GM23338 (cell line): ENCODE results near the gene FBXL2. TPM values are rescaled to one million over a fixed set of nuclear protein-coding genes. Genes with fewer than 3 reads are reported as not detected.

Experiments
- ATAC-seq: fragments of 200-7000 bp; cut with Tn5 transposase; 3 replicates; pipeline ENCODE4 v1.9.1; 2020
- DNase-seq: peaks from one replicate; pipeline ENCODE4 v3.0.0-alpha.2; 2015; ENCODE audit warnings: low spot score
- H2AFZ ChIP-seq: fragments of 200-600 bp; sonication (generic); 2 replicates; pipeline ENCODE4 v1.8.0; 2016; ENCODE audit warnings: antibody characterized with exemption, mild to moderate bottlenecking, moderate library complexity
- H3F3A ChIP-seq: fragments of 200-600 bp; sonication (generic); replicated peaks from 2 replicates; pipeline ENCODE4 v1.8.0; 2017; ENCODE audit warnings: antibody characterized with exemption, mixed run types, low read depth
- H3K27ac ChIP-seq: fragments of 200-600 bp; sonication (generic); 2 replicates; pipeline ENCODE4 v1.6.1; 2016; ENCODE audit warnings: low read depth
- H3K27me3 ChIP-seq: fragments of 200-600 bp; sonication (generic); 2 replicates; pipeline ENCODE4 v1.8.0; 2016; ENCODE audit warnings: mild to moderate bottlenecking, mixed run types, moderate library complexity; ENCODE audit not compliant: insufficient read depth
- H3K36me3 ChIP-seq: fragments of 200-600 bp; sonication (generic); 2 replicates; pipeline ENCODE4 v1.8.0; 2016; ENCODE audit warnings: mild to moderate bottlenecking; ENCODE audit not compliant: insufficient read depth
- H3K4me1 ChIP-seq: fragments of 200-600 bp; sonication (generic); 2 replicates; pipeline ENCODE4 v1.8.0; 2016; ENCODE audit warnings: mild to moderate bottlenecking, moderate library complexity; ENCODE audit not compliant: insufficient read depth
- H3K4me2 ChIP-seq: fragments of 200-600 bp; sonication (generic); 2 replicates; pipeline ENCODE4 v1.7.1; 2017; ENCODE audit warnings: mixed run types
- H3K4me3 ChIP-seq: fragments of 200-600 bp; sonication (generic); 2 replicates; pipeline ENCODE4 v1.6.1; 2016; ENCODE audit warnings: mixed run types
- H3K79me2 ChIP-seq: fragments of 200-600 bp; sonication (generic); replicated peaks from 2 replicates; pipeline ENCODE4 v1.8.0; 2017; ENCODE audit warnings: mild to moderate bottlenecking; ENCODE audit not compliant: insufficient read depth
- H3K9me2 ChIP-seq: fragments of 200-600 bp; sonication (generic); 2 replicates; pipeline ENCODE4 v1.8.0; 2017; ENCODE audit not compliant: insufficient read depth
- H4K20me1 ChIP-seq: fragments of 200-600 bp; sonication (generic); replicated peaks from 2 replicates; pipeline ENCODE4 v1.8.0; 2017; ENCODE audit warnings: mild to moderate bottlenecking; ENCODE audit not compliant: insufficient read depth
- H3K27ac Mint-ChIP-seq: 2 replicates; pipeline ENCODE4 v1.8.0; 2020; ENCODE audit warnings: inconsistent platforms, mild to moderate bottlenecking, moderate library complexity, mixed read lengths
- H3K27me3 Mint-ChIP-seq: 3 replicates; pipeline ENCODE4 v1.8.0; 2022; ENCODE audit warnings: low read depth, mild to moderate bottlenecking, moderate library complexity, mixed read lengths, inconsistent platforms; ENCODE audit not compliant: insufficient read depth, poor library complexity
- H3K36me3 Mint-ChIP-seq: 3 replicates; pipeline ENCODE4 v1.8.0; 2021; ENCODE audit warnings: low read depth, mild to moderate bottlenecking, inconsistent platforms, moderate library complexity, mixed read lengths
- H3K4me1 Mint-ChIP-seq: 3 replicates; pipeline ENCODE4 v1.8.0; 2020; ENCODE audit warnings: mild to moderate bottlenecking, inconsistent platforms, mixed read lengths
- H3K4me3 Mint-ChIP-seq: 3 replicates; pipeline ENCODE4 v1.8.0; 2021; ENCODE audit warnings: moderate library complexity, mild to moderate bottlenecking, inconsistent platforms, mixed read lengths
- H3K9me3 Mint-ChIP-seq: 3 replicates; pipeline ENCODE4 v1.8.0; 2020; ENCODE audit warnings: moderate library complexity, mild to moderate bottlenecking, inconsistent platforms, mixed read lengths
- CREB1 ChIP-seq: fragments of 250-450 bp; sonication (Bioruptor Pico); IDR thresholded peaks from 2 replicates; pipeline ENCODE4 v1.5.0; 2020; ENCODE audit warnings: low read depth, mild to moderate bottlenecking, moderate library complexity
- EZH2 ChIP-seq: fragments of 200-600 bp; sonication (generic); IDR thresholded peaks from one replicate; pipeline ENCODE4 v1.8.0; 2017; ENCODE audit warnings: antibody characterized with exemption, mild to moderate bottlenecking, low read depth; ENCODE audit not compliant: unreplicated experiment
- EZH2phosphoT487 ChIP-seq: fragments of 200-600 bp; sonication (generic); IDR thresholded peaks from one replicate; pipeline ENCODE4 v1.8.1; 2018; ENCODE audit warnings: antibody characterized with exemption; ENCODE audit not compliant: unreplicated experiment
- JUNB ChIP-seq: IDR thresholded peaks from one replicate; pipeline ENCODE4 v1.6.1; 2016; ENCODE audit warnings: antibody characterized with exemption; ENCODE audit not compliant: unreplicated experiment
- POLR2AphosphoS5 ChIP-seq: IDR thresholded peaks from 2 replicates; pipeline ENCODE4 v1.6.1; 2016; ENCODE audit warnings: antibody characterized with exemption, low read depth
- STAT1 ChIP-seq: IDR thresholded peaks from one replicate; pipeline ENCODE4 v1.6.1; 2016; ENCODE audit warnings: antibody characterized with exemption; ENCODE audit not compliant: unreplicated experiment
- ZNF331 ChIP-seq: fragments of 250-450 bp; sonication (Bioruptor Pico); IDR thresholded peaks from 2 replicates; pipeline ENCODE4 v1.5.0; 2020; ENCODE audit warnings: low read depth, mild to moderate bottlenecking, moderate library complexity
- ZNF462 ChIP-seq: fragments of 250-450 bp; sonication (Bioruptor Pico); IDR thresholded peaks from 2 replicates; pipeline ENCODE4 v1.5.0; 2020; ENCODE audit warnings: mild to moderate bottlenecking, moderate library complexity
- polyA plus RNA-seq: library from polyadenylated mRNA; unstranded; fragments of >200 nt; fragmentation: Nextera tagmentation; extraction: Ambion mirVana; gene quantifications from 2 replicates; pipeline ENCODE4 v1.2.1, GENCODE V29; 2016
- total RNA-seq: library from RNA; depleted of rRNA; stranded (reverse); fragments of >200 nt; shearing (Covaris generic); gene quantifications from 2 replicates; pipeline ENCODE4 v1.2.3, GENCODE V29; 2014
- TF ChIP-seq, protein P1 (sequence below), 2 experiments: fragments of 200-600 bp in 1 of 2; sonication (generic) in 1 of 2; conservative IDR thresholded peaks; 2 replicates each; pipeline versions ENCODE4 v1.5.1 to v1.6.1; 2016 to 2017; ENCODE audit warnings: antibody characterized with exemption in 2 of 2, low read depth in 2 of 2, mild to moderate bottlenecking in 2 of 2, moderate library complexity in 1 of 2
- TF ChIP-seq, protein P2 (sequence below): IDR thresholded peaks from 2 replicates; pipeline ENCODE4 v1.6.1; 2016; ENCODE audit warnings: antibody characterized with exemption

FBXL2 gene
- total and polyA plus RNA-seq, 2 experiments from 2014 or later, result 2.8 to 5.7 TPM

DNA sequence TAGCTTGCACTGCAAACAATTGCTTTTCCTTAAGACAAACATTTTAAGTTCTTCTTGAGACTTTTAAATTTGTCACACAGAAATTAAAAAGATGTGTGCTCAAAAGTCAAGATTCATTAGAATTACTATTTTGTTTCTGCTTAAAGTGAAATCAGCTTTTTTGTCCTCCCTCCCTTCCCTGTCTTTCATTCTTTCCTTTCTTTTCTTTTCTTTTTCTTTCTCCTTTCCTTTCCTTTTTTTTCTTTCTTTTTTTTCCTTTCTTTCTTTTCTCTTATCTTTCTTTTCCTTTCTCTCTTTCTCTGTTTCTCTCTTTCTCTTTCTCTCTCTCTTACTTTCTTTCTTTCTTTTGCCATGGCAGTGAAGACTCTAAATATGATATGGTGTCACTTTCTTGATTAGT lies 37.8 kb downstream of the FBXL2 start:
- no peaks in the 10 kb centered on the region for H4K20me1 ChIP-seq
- no peak for TF ChIP-seq JUNB
- TF ChIP-seq ZNF331 (CRISPR knock-in tag), result no peak
- Mint-ChIP-seq H3K4me1 (peaks cover 19% of the 10 kb centered on the region), H3K27me3 (no peaks in the 10 kb centered on the region), H3K36me3 (peaks cover 5% of the 10 kb centered on the region; the same call in 2 of the 3 replicates), H3K4me3 (no peak overlapping the region), H3K27ac (0 out of 2 replicates have a peak overlapping the region, but pooled peaks have one; percentile 5), H3K9me3 (peaks cover 7% of the 10 kb centered on the region; the same call in 2 of the 3 replicates)
- H3K27ac ChIP-seq, result no peak overlapping the region
- no peaks in the 10 kb centered on the region for H3K27me3 ChIP-seq
- DNase-seq, result no peak
- H2AFZ ChIP-seq, result no peak overlapping the region
- H3K4me1 ChIP-seq, result peaks cover 10% of the 10 kb centered on the region; the same call in 1 of the 2 replicates
- no peak overlapping the region for H3K4me2 ChIP-seq
- ATAC-seq, result no peak
- H3F3A ChIP-seq, result no peaks in the 10 kb centered on the region
- H3K79me2 ChIP-seq, result no peaks in the 10 kb centered on the region
- H3K9me2 ChIP-seq, result no peaks in the 10 kb centered on the region
- no peaks in the 10 kb centered on the region for H3K36me3 ChIP-seq
- no peak overlapping the region for H3K4me3 ChIP-seq

- Mint-ChIP-seq H3K27me3 (no peaks in the 10 kb centered on the region), H3K36me3 (peaks cover 5% of the 10 kb centered on the region; the same call in 2 of the 3 replicates), H3K27ac (0 out of 2 replicates have a peak overlapping the region, but pooled peaks have one; percentile 10), H3K4me1 (peaks cover 19% of the 10 kb centered on the region), H3K4me3 (no peak overlapping the region), H3K9me3 (peaks cover 6% of the 10 kb centered on the region; the same call in 2 of the 3 replicates)
- DNase-seq (no peak), ATAC-seq (no peak)
- Histone ChIP-seq H3K79me2 (no peaks in the 10 kb centered on the region), H3F3A (no peaks in the 10 kb centered on the region), H2AFZ (no peak overlapping the region), H3K4me1 (peaks cover 10% of the 10 kb centered on the region; the same call in 1 of the 2 replicates), H3K4me2 (0 out of 2 replicates have a peak overlapping the region, but pooled peaks have one; percentile 19), H3K4me3 (no peak overlapping the region), H3K9me2 (no peaks in the 10 kb centered on the region), H4K20me1 (no peaks in the 10 kb centered on the region), H3K27me3 (no peaks in the 10 kb centered on the region), H3K27ac (no peak overlapping the region), H3K36me3 (no peaks in the 10 kb centered on the region)
- TF ChIP-seq JUNB (no peak), POLR2AphosphoS5 (no peak), ZNF331 (CRISPR knock-in tag) (no peak), EZH2 (no peak), ZNF462 (CRISPR knock-in tag) (no peak), CREB1 (no peak), EZH2phosphoT487 (no peak), STAT1 (no peak)
- TF ChIP-seq, protein P1, sequence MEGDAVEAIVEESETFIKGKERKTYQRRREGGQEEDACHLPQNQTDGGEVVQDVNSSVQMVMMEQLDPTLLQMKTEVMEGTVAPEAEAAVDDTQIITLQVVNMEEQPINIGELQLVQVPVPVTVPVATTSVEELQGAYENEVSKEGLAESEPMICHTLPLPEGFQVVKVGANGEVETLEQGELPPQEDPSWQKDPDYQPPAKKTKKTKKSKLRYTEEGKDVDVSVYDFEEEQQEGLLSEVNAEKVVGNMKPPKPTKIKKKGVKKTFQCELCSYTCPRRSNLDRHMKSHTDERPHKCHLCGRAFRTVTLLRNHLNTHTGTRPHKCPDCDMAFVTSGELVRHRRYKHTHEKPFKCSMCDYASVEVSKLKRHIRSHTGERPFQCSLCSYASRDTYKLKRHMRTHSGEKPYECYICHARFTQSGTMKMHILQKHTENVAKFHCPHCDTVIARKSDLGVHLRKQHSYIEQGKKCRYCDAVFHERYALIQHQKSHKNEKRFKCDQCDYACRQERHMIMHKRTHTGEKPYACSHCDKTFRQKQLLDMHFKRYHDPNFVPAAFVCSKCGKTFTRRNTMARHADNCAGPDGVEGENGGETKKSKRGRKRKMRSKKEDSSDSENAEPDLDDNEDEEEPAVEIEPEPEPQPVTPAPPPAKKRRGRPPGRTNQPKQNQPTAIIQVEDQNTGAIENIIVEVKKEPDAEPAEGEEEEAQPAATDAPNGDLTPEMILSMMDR (conservative IDR thresholded peaks at IDR 0.05; ENCODE audit: low read depth in 2 of 2), result no peak
- TF ChIP-seq, protein P2, sequence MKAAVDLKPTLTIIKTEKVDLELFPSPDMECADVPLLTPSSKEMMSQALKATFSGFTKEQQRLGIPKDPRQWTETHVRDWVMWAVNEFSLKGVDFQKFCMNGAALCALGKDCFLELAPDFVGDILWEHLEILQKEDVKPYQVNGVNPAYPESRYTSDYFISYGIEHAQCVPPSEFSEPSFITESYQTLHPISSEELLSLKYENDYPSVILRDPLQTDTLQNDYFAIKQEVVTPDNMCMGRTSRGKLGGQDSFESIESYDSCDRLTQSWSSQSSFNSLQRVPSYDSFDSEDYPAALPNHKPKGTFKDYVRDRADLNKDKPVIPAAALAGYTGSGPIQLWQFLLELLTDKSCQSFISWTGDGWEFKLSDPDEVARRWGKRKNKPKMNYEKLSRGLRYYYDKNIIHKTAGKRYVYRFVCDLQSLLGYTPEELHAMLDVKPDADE, result no peak
These were observed 38.6 kb downstream of the FBXL2 start for GRCh38 chr3:33315826-33316225.
